Motor neuron (in vitro differentiated cells): Measurements from ENCODE around the gene ANKRD13C. TPM values are rescaled to one million over a fixed set of nuclear protein-coding genes. Genes with fewer than 3 reads are reported as not detected.

Experiments used
- ATAC-seq, 8 experiments: fragments of 200-7000 bp; cut with Tn5 transposase; replicated peaks in 6 of 8; 2 replicates each; pipeline ENCODE4 v1.8.0; 2021; ENCODE audit warnings: mild to moderate bottlenecking in 8 of 8, moderate library complexity in 8 of 8
- H3K27ac ChIP-seq, 2 donors: fragments of 250-450 bp; sonication (Bioruptor Pico); 2 replicates each; pipeline ENCODE4 v1.9.0; 2021; ENCODE audit warnings: antibody characterized with exemption in 2 of 2, mild to moderate bottlenecking in 2 of 2, moderate library complexity in 1 of 2
- H3K4me1 ChIP-seq, 2 donors: fragments of 250-450 bp; sonication (Bioruptor Pico); replicated peaks in 1 of 2; 2 replicates each; pipeline ENCODE4 v1.6.1; 2021; ENCODE audit warnings: antibody characterized with exemption in 2 of 2, mild to moderate bottlenecking in 2 of 2, moderate library complexity in 1 of 2
- H3K4me3 ChIP-seq, 5 donors: fragments of 250-450 bp; sonication (Bioruptor Pico); 2 replicates each; pipeline ENCODE4 v1.9.0; 2021; ENCODE audit warnings: antibody characterized with exemption in 5 of 5, mild to moderate bottlenecking in 5 of 5, moderate library complexity in 4 of 5
- WGBS, 10 experiments: fragments of 450-650 bp; shearing (Covaris generic); methylation state at CpG; one replicate each; pipeline ENCODE4 v1.0.0; 2022; 5-methylcytosine and 5-hydroxymethylcytosine counted together
- in situ Hi-C, 9 experiments: fragments of 400-800 bp; cut with MboI; loops; one replicate each; pipeline ENCODE4 v1.15.0; 2021; ENCODE audit warnings: low sequenced_read_pairs in 9 of 9, low pct_unique_long_range_greater_than_20kb in 2 of 9; ENCODE audit not compliant: unreplicated experiment in 9 of 9
- total RNA-seq, 8 experiments: library from RNA; unstranded; fragments of 300-600 nt; gene quantifications; 2 replicates each; pipeline versions ENCODE4 v1.2.3 to v1.2.4, GENCODE V29; 2022

ANKRD13C gene
- total RNA-seq, 8 experiments from 2014 or later = 26.6 to 39.0 (median 37.0) TPM

GRCh38 chr1:70264839-70265238 lies 89.7 kb downstream of the ANKRD13C start:
- in situ Hi-C loops = loop anchor here in 1 of 9 experiments (25.0 kb wide), 1 partner anchor 222 kb away; no protein-coding TSS in a partner anchor
- no peak for ATAC-seq
- WGBS, 10 experiments = 81 to 98% (median 93%) methylated on average over 3 to 7 of the region's 7 CpGs

GRCh38 chr1:70256664-70257063 lies 97.9 kb downstream of the ANKRD13C start:
- ATAC-seq = peak in 2 of 8 experiments; percentile 13 to 21
- H3K4me3 ChIP-seq = no peak overlapping the region
- 80 to 100% (median 100%) methylated on average over 1 of the region's 1 CpG; no CpG with 5 or more reads in 6 of the 10 experiments for WGBS, 10 experiments
- in situ Hi-C loops = loop anchor here in 1 of 9 experiments (25.0 kb wide), 1 partner anchor 231 kb away; no protein-coding TSS in a partner anchor
- no peaks in the 10 kb centered on the region for H3K4me1 ChIP-seq
- no peak overlapping the region for H3K27ac ChIP-seq

More at GRCh38 chr1:70264839-70265238, 89.7 kb downstream of the ANKRD13C start:
- H3K4me3 ChIP-seq = no peak overlapping the region
- H3K4me1 ChIP-seq = no peaks in the 10 kb centered on the region
- H3K27ac ChIP-seq = no peak overlapping the region

- no peak for ATAC-seq
- 76 to 100% (median 96%) methylated on average over 2 to 4 of the region's 4 CpGs for WGBS, 10 experiments
- in situ Hi-C loops = loop anchor here in 1 of 9 experiments (25.0 kb wide), 1 partner anchor 814 kb away; no protein-coding TSS in a partner anchor
- Histone ChIP-seq H3K27ac (no peak overlapping the region), H3K4me3 (no peak overlapping the region), H3K4me1 (no peaks in the 10 kb centered on the region)
Observed at GRCh38 chr1:70248729-70249128, 105.8 kb downstream of the ANKRD13C start.

- Histone ChIP-seq H3K4me1 (no peaks in the 10 kb centered on the region), H3K27ac (no peak overlapping the region), H3K4me3 (no peak overlapping the region)
- ATAC-seq = peak in 2 of 8 experiments; percentile 22 to 66
- in situ Hi-C loops = loop anchor here in 1 of 9 experiments (25.0 kb wide), 1 partner anchor 815 kb away; no protein-coding TSS in a partner anchor
Observed at GRCh38 chr1:70247768-70248167, 106.8 kb downstream of the ANKRD13C start.

GRCh38 chr1:70247122-70247521 lies 107.4 kb downstream of the ANKRD13C start:
- no peak for ATAC-seq
- no peaks in the 10 kb centered on the region for H3K4me1 ChIP-seq
- no peak overlapping the region for H3K4me3 ChIP-seq
- no peak overlapping the region for H3K27ac ChIP-seq
- in situ Hi-C loops = loop anchor here in 1 of 9 experiments (25.0 kb wide), 1 partner anchor 815 kb away; no protein-coding TSS in a partner anchor

- no peak overlapping the region for H3K27ac ChIP-seq
- no peak for ATAC-seq
- in situ Hi-C loops = loop anchor here in 1 of 9 experiments (25.0 kb wide), 1 partner anchor 822 kb away; no protein-coding TSS in a partner anchor
Observed at GRCh38 chr1:70239940-70240339, 114.6 kb downstream of the ANKRD13C start.

GRCh38 chr1:70234733-70235132 lies 119.8 kb downstream of the ANKRD13C start:
- ATAC-seq = no peak
- H3K27ac ChIP-seq = no peak overlapping the region
- H3K4me3 ChIP-seq = no peak overlapping the region
- in situ Hi-C loops = loop anchor here in 1 of 9 experiments (25.0 kb wide), 1 partner anchor 828 kb away; no protein-coding TSS in a partner anchor
- no peaks in the 10 kb centered on the region for H3K4me1 ChIP-seq

More at GRCh38 chr1:70239940-70240339, 114.6 kb downstream of the ANKRD13C start:
- Histone ChIP-seq H3K4me1 (no peaks in the 10 kb centered on the region), H3K4me3 (no peak overlapping the region)

- in situ Hi-C loops = loop anchor here in 1 of 9 experiments (25.0 kb wide), 1 partner anchor 831 kb away; no protein-coding TSS in a partner anchor
- Histone ChIP-seq H3K4me1 (peaks cover 2 to 4% of the 10 kb centered on the region in 2 donors), H3K4me3 (no peak overlapping the region), H3K27ac (no peak overlapping the region)
- no peak for ATAC-seq
- 74 to 100% (median 94%) methylated on average over 2 to 4 of the region's 4 CpGs for WGBS, 10 experiments
Observed at GRCh38 chr1:70231475-70231874, 123.0 kb downstream of the ANKRD13C start.

- ATAC-seq = peak in 3 of 8 experiments; percentile 46 to 55 (median 50)
- 50 to 100% (median 97%) methylated on average over 1 to 2 of the region's 2 CpGs; no CpG with 5 or more reads in 1 of the 10 experiments for WGBS, 10 experiments
- Histone ChIP-seq H3K4me3 (no peak overlapping the region), H3K27ac (no peak overlapping the region), H3K4me1 (peaks cover 13% of the 10 kb centered on the region in 2 donors)
- in situ Hi-C loops = loop anchor here in 1 of 9 experiments (25.0 kb wide), 1 partner anchor 834 kb away; no protein-coding TSS in a partner anchor
Observed at GRCh38 chr1:70228670-70229069, 125.9 kb downstream of the ANKRD13C start.

- peak in 4 of 8 experiments; percentile 13 to 50 (median 25) for ATAC-seq
- Histone ChIP-seq H3K27ac (no peak overlapping the region), H3K4me3 (no peak overlapping the region), H3K4me1 (peaks cover 14 to 26% of the 10 kb centered on the region in 2 donors)
- in situ Hi-C loops = loop anchor here in 1 of 9 experiments (25.0 kb wide), 1 partner anchor 835 kb away; no protein-coding TSS in a partner anchor
- WGBS, 10 experiments = 33 to 100% (median 80%) methylated on average over 1 of the region's 1 CpG; no CpG with 5 or more reads in 2 of the 10 experiments
Observed at GRCh38 chr1:70227439-70227838, 127.1 kb downstream of the ANKRD13C start.

GRCh38 chr1:70224954-70225353 lies 129.6 kb downstream of the ANKRD13C start:
- no peak overlapping the region for H3K27ac ChIP-seq
- 80 to 100% (median 92%) methylated on average over 1 to 2 of the region's 2 CpGs; no CpG with 5 or more reads in 2 of the 10 experiments for WGBS, 10 experiments
- H3K4me1 ChIP-seq = peaks cover 18 to 31% of the 10 kb centered on the region in 2 donors
- in situ Hi-C loops = loop anchor here in 1 of 9 experiments (25.0 kb wide), 1 partner anchor 837 kb away; no protein-coding TSS in a partner anchor
- ATAC-seq = no peak
- no peak overlapping the region for H3K4me3 ChIP-seq

- in situ Hi-C loops = no loop called here
- Histone ChIP-seq H3K4me1 (peaks cover 18 to 31% of the 10 kb centered on the region in 2 donors), H3K4me3 (peak overlapping the region; percentile 49 to 90 (median 64)), H3K27ac (no peak overlapping the region)
- WGBS, 10 experiments = 0 to 57% (median 19%) methylated on average over 2 to 3 of the region's 3 CpGs; no CpG with 5 or more reads in 1 of the 10 experiments
- ATAC-seq = no peak
Observed at GRCh38 chr1:70222716-70223235, 131.7 kb downstream of the ANKRD13C start.

GRCh38 chr1:70221238-70222121 lies 133.0 kb downstream of the ANKRD13C start, which contains the start of gene SRSF11:
TSS of gene SRSF11 (plus strand) at chr1:70221380. CDS start at chr1:70221637, 257 bp downstream.
- ATAC-seq = peak; percentile 86 to 98 (median 97)
- peaks cover 14 to 29% of the 10 kb centered on the region in 2 donors for H3K4me1 ChIP-seq
- H3K4me3 ChIP-seq = peak within 1 kb of the TSS; percentile 49 to 90 (median 64)
- in situ Hi-C loops = no loop called here
- peak within 1 kb of the TSS; percentile 92 to 96 for H3K27ac ChIP-seq
- 0 to 6% (median 2%) methylated on average over 5 to 49 of the region's 74 CpGs; no CpG with 5 or more reads in 1 of the 10 experiments for WGBS, 10 experiments
